ENCODE results near the gene SCAMP4. TPM values are rescaled to one million over a fixed set of nuclear protein-coding genes. Genes with fewer than 3 reads are reported as not detected.
A peak's percentile ranks its signal among the peaks of the same experiment; 100 is the strongest.

The SCAMP4 gene
- polyA plus RNA-seq, 3 donors: 54.6 to 95.7 (median 79.5) TPM

- DNase-seq (ENCODE audit: extremely low read depth in 1 of 11, low read depth in 9 of 11, low spot score in 4 of 11): no peak
These were observed 17.6 kb downstream of the SCAMP4 start for GRCh38 chr19:1922803-1923202.

GRCh38 chr19:1923319-1923718, 18.1 kb downstream of the SCAMP4 start:
- no peak for DNase-seq (ENCODE audit: extremely low read depth in 1 of 11, low read depth in 9 of 11, low spot score in 4 of 11)

DNA sequence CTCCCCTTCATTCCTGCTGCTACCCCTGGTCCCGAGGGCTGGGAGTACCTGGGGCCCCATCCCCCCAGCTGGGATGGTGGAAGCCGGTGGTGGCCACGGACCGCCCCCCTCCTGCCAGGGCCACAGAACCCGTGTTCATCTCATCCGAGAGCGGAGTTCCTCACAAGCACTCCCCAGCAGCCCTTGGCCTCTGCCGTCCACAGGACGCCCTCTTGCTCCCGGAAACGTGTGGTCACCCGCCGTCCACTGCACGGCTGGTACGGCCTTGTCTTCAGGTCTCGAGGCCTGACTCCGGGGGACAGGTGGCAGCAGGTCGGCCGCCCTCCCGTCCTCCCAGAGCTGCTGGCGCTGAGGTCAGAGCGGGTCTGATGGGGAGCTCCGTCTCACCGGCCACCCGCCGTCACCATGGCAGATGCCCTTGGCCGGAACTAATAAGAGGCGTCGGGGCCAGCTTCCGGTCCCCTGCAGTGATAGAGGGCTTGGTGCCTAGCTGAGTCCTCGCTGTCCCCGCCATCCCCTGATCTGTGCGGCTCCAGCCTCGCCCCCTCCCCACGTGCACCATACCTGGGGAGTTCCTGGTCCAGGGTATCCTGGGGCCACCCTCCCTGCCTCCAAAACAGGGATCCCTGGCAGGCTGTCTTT, 19.2 kb downstream of the SCAMP4 start:
- no peak for DNase-seq (ENCODE audit: extremely low read depth in 1 of 11, low read depth in 9 of 11, low spot score in 4 of 11)

GRCh38 chr19:1925544-1925943, 20.3 kb downstream of the SCAMP4 start:
- no peak for DNase-seq (ENCODE audit: extremely low read depth in 1 of 11, low read depth in 9 of 11, low spot score in 4 of 11)

- DNase-seq (ENCODE audit: extremely low read depth in 1 of 11, low read depth in 9 of 11, low spot score in 4 of 11): peak in 1 of 11 donors; percentile 66
These were observed 24.0 kb downstream of the SCAMP4 start for GRCh38 chr19:1929021-1929742.

- DNase-seq (ENCODE audit: extremely low read depth in 1 of 11, low read depth in 9 of 11, low spot score in 4 of 11): no peak
These were observed 26.2 kb downstream of the SCAMP4 start for GRCh38 chr19:1931445-1931844.

- no peak for DNase-seq (ENCODE audit: extremely low read depth in 1 of 11, low read depth in 9 of 11, low spot score in 4 of 11)
These were observed 27.2 kb downstream of the SCAMP4 start for GRCh38 chr19:1932395-1932794.

- DNase-seq (ENCODE audit: extremely low read depth in 1 of 11, low read depth in 9 of 11, low spot score in 4 of 11): no peak
These were observed 28.0 kb downstream of the SCAMP4 start for GRCh38 chr19:1933244-1933643.

DNA sequence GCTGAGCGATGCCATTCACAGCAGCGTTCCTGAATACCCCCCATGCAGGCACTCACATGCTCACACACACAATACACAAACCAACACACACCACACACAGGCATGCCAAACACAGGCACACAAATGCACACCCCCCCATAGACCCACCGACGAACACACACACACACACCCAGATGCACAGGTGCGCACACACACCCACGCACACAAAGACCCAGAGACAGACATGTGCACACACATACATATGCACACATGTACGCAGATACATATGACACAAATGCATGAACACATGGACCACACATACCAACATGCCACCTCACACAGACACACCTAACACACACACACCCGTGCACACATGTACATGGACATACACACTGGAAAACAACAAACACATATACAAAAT, 28.7 kb downstream of the SCAMP4 start:
- DNase-seq (ENCODE audit: extremely low read depth in 1 of 11, low read depth in 9 of 11, low spot score in 4 of 11): no peak

DNA sequence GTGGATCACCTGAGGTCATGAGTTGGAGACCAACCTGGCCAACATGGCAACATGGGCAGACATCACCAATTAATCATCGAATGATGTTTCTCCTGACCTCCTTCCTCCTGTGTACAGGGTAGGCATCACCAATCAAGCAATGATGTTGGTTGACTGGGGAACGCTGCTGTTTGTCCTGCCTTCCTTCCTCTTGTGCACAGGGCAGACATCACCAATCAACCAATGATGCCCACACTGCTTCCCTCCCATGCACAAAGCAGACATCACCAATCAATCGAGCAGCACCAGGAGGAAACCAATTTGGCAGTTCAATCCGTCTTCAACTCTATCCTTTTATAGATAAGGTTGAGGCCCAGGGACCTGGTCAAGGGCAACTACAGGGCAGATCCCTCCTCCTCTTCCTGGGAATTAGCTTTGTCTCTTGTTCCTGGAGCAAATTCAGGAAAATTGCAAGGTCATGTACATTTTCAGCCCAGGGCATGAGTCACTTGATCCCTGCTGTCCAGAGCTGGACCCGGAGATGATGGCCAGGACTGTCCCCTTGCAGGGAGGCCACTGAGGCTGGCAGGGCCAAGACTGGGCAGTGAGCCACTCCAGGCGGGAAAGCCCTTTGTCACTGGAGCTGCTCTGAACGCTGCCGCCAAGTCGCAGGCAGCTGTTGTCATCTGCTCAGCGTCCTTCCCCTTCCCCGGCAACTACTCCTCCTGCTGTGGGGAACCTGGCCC, 30.4 kb downstream of the SCAMP4 start:
- no peak for DNase-seq (ENCODE audit: extremely low read depth in 1 of 11, low read depth in 9 of 11, low spot score in 4 of 11)

DNA sequence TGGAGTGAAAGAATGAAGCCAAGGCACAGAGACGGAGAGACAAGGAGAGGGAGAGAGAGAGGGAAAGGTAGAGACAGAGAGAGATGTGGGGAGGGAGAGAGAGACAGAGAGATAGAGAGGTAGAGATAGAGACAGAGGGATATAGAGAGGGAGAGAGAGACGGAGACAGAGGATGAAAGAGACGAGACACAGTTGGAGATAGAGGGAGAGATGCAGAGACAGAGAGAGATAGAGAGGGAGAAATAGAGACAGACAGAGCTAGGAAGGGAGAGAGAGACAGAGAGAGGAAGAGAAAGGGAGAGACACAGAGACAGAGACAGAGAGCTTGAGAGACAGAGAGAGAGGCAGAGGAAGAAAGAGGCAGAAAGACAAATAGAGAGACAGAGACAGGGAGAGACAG, 31.2 kb downstream of the SCAMP4 start:
- no peak for DNase-seq (ENCODE audit: extremely low read depth in 1 of 11, low read depth in 9 of 11, low spot score in 4 of 11)

GRCh38 chr19:1936916-1937610, 31.9 kb downstream of the SCAMP4 start:
- no peak for DNase-seq (ENCODE audit: extremely low read depth in 1 of 11, low read depth in 9 of 11, low spot score in 4 of 11)

- DNase-seq (ENCODE audit: extremely low read depth in 1 of 11, low read depth in 9 of 11, low spot score in 4 of 11): no peak
These were observed 32.9 kb downstream of the SCAMP4 start for GRCh38 chr19:1938071-1938470.

GRCh38 chr19:1941146-1942077, 36.2 kb downstream of the SCAMP4 start, which contains the start of gene CSNK1G2:
Gene CSNK1G2 (plus strand): TSS chr19:1941172. CDS start chr19:1969773, 28,601 bp downstream.
- DNase-seq (ENCODE audit: extremely low read depth in 1 of 11, low read depth in 9 of 11, low spot score in 4 of 11): no peak

DNA sequence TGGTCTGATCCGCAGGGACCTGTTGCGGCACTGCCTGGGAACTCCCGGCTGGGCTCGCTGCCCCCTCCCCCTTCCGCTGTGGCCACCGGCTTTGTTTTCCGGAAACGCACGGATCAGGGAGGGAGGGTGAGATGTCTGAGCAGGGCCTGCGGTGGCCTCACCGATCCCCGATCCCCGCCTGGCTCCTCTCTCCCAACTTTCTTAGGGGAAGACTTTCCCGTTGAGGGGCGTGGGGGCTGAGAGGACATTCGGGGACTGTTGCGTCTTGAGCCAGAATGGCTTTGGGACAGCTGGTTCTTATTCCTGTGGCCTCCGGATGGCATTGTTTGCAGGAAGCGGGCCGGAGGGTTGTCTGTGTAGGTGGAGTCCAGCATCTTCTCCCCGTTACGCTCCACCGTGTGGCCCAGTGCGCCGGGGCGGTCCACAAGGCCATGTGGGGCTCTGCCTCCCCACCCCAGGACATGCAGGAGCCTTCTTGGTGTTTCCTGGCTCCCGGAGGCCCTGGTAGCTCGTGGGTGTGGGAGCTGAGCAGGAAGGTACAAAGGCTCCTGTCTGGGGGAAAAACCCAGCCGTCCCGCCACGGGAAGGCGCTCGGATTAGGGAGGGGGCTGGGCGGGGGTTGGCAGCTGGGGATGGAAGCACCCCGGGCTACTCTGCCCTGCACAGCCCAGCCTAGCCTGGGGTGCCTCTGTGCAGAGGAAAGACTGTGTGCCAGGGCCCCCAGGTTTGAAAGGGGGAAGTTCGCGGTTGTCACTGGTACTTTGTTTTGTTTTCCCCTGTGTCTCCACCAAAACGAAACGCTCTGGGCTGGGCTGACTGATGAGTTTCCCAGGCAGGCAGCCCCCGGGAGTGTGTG, 37.1 kb downstream of the SCAMP4 start:
- peak in 7 of 11 donors; percentile 53 to 74 (median 63) for DNase-seq (ENCODE audit: extremely low read depth in 1 of 11, low read depth in 9 of 11, low spot score in 4 of 11)

DNA sequence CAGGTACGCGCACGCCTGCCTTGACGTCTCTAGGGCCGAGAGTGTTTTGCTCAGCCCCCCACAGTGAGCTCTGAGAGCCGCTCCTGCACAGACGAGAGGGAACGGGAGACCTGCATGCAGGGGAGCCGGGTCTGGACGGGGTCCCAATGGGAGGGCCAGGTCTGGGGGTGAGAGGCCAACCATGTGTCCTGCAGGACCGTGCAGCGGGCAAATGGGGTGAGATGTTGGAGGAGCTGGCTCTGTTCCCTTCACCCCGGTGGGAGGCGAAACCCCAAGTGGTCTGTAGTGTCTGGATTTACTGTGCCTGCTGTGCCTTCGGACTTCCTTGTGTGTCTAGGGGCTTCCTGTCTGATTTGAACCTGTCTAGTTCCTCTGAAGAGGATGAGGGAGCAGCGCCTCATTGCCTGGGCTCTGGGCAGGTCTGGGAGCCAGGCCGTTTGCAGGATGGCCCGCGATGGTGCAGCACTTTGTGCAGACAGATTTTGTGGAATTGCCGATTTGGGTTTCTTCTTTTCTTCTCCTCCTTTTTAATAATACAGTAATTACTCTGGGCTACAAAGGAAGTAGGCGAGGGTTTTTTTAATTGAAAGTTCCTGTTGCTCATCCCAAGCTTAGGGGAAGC, 37.8 kb downstream of the SCAMP4 start:
- no peak for DNase-seq (ENCODE audit: extremely low read depth in 1 of 11, low read depth in 9 of 11, low spot score in 4 of 11)

DNA sequence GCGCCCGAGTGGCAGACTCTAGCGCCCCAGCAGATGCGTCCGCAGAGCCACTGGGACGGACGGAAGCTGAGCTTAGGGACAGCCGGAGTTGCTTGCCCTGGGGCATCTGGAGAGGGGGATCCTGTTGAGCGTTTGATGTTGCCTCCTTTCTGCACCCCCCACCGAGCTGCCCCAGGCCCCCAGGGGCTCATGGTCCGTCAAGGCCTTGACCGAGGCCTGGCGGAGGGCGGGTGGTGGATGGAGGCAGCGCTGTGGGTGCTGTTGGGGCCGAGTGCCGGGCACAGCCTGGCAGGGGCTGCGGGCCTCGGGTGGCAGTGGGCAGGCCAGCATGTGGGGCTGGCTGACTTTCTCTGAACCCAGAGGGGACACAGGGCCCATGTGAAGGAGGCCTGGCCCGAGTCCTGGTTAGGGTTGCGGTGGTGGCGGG, 38.5 kb downstream of the SCAMP4 start:
- DNase-seq (ENCODE audit: extremely low read depth in 1 of 11, low read depth in 9 of 11, low spot score in 4 of 11): no peak

Measured in renal cortex interstitium (tissue), 11 donors.